Activated T-cell treated with anti-CD3 and anti-CD28 coated beads for 1 hour (primary cell): ENCODE measurements around the gene HSPG2.
"Not testable (repeated sequence)": the region's sequence is repeated elsewhere in the genome, so short reads cannot be mapped to it uniquely, and the experiment has no call there.

ENCODE experiments used
- DNase-seq: peaks from one replicate; pipeline ENCODE4 v3.0.0-alpha.2; 2020; ENCODE audit warnings: low read depth

The HSPG2 gene

GRCh38 chr1:21912038-21912758, 24.9 kb downstream of the HSPG2 start:
- no peak for DNase-seq

GRCh38 chr1:21911205-21912001, 25.7 kb downstream of the HSPG2 start:
- DNase-seq: no peak

- no peak for DNase-seq
Observed at GRCh38 chr1:21910558-21911204, 26.4 kb downstream of the HSPG2 start.

GRCh38 chr1:21909787-21910503, 27.2 kb downstream of the HSPG2 start:
- no peak for DNase-seq

GRCh38 chr1:21909286-21909759, 27.8 kb downstream of the HSPG2 start:
- DNase-seq: no peak

- DNase-seq: not testable (repeated sequence)
Observed at GRCh38 chr1:21907737-21908534, 29.2 kb downstream of the HSPG2 start.

GRCh38 chr1:21907079-21907418, 30.1 kb downstream of the HSPG2 start:
- DNase-seq: no peak

- no peak for DNase-seq
Observed at GRCh38 chr1:21906173-21907078, 30.7 kb downstream of the HSPG2 start.

- no peak for DNase-seq
Observed at GRCh38 chr1:21904704-21905520, 32.2 kb downstream of the HSPG2 start.

- no peak for DNase-seq
Observed at GRCh38 chr1:21904454-21904703, 32.7 kb downstream of the HSPG2 start.

- no peak for DNase-seq
Observed at GRCh38 chr1:21903638-21904453, 33.3 kb downstream of the HSPG2 start.

GRCh38 chr1:21902026-21903012, 34.8 kb downstream of the HSPG2 start:
- no peak for DNase-seq

GRCh38 chr1:21901473-21901847, 35.6 kb downstream of the HSPG2 start:
- no peak for DNase-seq

GRCh38 chr1:21900766-21901472, 36.2 kb downstream of the HSPG2 start:
- DNase-seq: no peak

- no peak for DNase-seq
Observed at GRCh38 chr1:21899987-21900386, 37.1 kb downstream of the HSPG2 start.

- DNase-seq: no peak
Observed at GRCh38 chr1:21899267-21899810, 37.8 kb downstream of the HSPG2 start.
